RWPE2 (cell line): ENCODE results near the gene ABRACL.

Experiments used
- ATAC-seq: fragments of 200-7000 bp; cut with Tn5 transposase; 3 replicates; pipeline ENCODE4 v1.9.1; 2021; ENCODE audit warnings: low read depth
- DNase-seq: peaks from one replicate; pipeline ENCODE4 v3.0.0-alpha.2; 2020; ENCODE audit warnings: low spot score
- H3K27ac ChIP-seq: fragments of 450-650 bp; 2 replicates; pipeline ENCODE4 v1.5.1; 2017; ENCODE audit warnings: mild to moderate bottlenecking; ENCODE audit not compliant: poor library complexity, severe bottlenecking
- H3K27me3 ChIP-seq: fragments of 250-450 bp; sonication (Bioruptor Pico); 2 replicates; pipeline ENCODE4 v1.5.1; 2021; ENCODE audit warnings: mild to moderate bottlenecking, moderate library complexity; ENCODE audit not compliant: insufficient read depth, poor library complexity, severe bottlenecking
- H3K36me3 ChIP-seq: fragments of 250-450 bp; sonication (Bioruptor Pico); 2 replicates; pipeline ENCODE4 v1.5.1; 2020; ENCODE audit warnings: low read depth, mild to moderate bottlenecking, moderate library complexity
- H3K4me1 ChIP-seq: fragments of 250-450 bp; sonication (Bioruptor Pico); 2 replicates; pipeline ENCODE4 v1.5.1; 2021; ENCODE audit warnings: mild to moderate bottlenecking, moderate library complexity; ENCODE audit not compliant: insufficient read depth, poor library complexity, severe bottlenecking
- H3K4me3 ChIP-seq: fragments of 250-450 bp; sonication (Bioruptor Pico); 2 replicates; pipeline ENCODE4 v1.5.1; 2021; ENCODE audit warnings: mild to moderate bottlenecking, moderate library complexity; ENCODE audit not compliant: severe bottlenecking
- H3K9me3 ChIP-seq: fragments of 250-450 bp; sonication (Bioruptor Pico); 2 replicates; pipeline ENCODE4 v1.5.1; 2021; ENCODE audit warnings: mild to moderate bottlenecking, moderate library complexity; ENCODE audit not compliant: severe bottlenecking
- TF ChIP-seq, protein P1 (sequence below): fragments of 450-650 bp; IDR thresholded peaks from one replicate; pipeline ENCODE4 v1.5.1; 2017; ENCODE audit warnings: mild to moderate bottlenecking, moderate library complexity; ENCODE audit not compliant: poor library complexity, severe bottlenecking

ABRACL gene

DNA sequence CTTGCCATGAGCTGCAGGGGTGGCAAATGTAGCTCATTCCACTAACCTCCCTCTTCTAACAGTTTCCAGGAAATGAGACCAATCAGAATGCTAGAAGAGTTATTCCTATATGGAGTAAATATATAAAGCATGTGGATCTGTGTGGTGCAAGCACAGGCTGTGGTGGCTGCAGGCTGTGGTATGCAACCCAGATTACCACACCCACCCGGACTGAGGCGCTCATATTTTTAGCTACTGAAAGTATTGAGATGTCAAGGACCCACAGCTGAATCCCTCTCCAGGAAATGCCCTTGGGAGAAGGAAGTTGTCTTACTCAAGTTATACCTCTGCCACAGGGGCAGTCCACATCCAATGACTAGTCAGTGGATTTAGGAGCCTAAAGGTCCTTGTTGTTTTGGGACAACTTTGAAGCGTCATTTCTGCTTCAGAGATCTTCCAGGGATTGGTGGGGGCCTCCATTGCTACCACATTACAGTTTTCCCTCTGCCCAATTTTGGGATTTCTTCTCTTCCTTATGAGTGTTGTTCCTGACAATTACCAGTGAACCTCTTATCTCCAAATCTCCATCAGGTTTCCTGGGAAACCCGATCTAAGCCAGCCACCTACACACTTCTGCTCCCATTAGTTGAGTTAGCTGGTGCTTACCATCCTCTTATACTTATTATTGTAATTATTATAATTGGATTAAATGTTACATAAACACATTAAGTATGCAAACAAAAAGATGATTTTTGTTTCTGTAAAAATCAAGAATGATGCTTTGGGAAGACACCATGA, 28.4 kb upstream of the ABRACL start:
- no peak overlapping the region for H3K27ac ChIP-seq
- no peak for DNase-seq

DNA sequence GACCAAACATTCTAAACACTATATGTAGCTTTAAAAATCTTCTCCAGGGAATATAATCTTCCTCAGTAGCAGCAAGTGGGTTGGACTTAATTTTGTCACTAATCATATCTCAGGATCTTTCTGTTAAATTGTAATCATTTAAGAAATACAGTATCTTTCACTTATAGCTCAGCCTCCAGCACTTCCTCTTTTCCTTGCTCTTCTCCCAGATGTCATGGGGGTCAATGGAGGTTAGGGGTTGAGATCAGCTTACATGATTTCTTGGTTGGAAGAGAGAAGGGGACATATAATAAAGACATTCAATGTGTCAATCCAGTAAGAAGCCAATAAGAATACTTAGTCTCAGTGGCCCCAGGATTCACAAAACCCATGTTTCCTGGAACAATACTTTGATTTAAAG, 24.8 kb upstream of the ABRACL start:
- H3K27me3 ChIP-seq, result no peaks in the 10 kb centered on the region
- no peaks in the 10 kb centered on the region for H3K4me1 ChIP-seq
- H3K9me3 ChIP-seq, result no peaks in the 10 kb centered on the region
- no peak for DNase-seq
- H3K4me3 ChIP-seq, result no peak overlapping the region
- ATAC-seq, result no peak
- no peaks in the 10 kb centered on the region for H3K36me3 ChIP-seq
- TF ChIP-seq, protein P1, sequence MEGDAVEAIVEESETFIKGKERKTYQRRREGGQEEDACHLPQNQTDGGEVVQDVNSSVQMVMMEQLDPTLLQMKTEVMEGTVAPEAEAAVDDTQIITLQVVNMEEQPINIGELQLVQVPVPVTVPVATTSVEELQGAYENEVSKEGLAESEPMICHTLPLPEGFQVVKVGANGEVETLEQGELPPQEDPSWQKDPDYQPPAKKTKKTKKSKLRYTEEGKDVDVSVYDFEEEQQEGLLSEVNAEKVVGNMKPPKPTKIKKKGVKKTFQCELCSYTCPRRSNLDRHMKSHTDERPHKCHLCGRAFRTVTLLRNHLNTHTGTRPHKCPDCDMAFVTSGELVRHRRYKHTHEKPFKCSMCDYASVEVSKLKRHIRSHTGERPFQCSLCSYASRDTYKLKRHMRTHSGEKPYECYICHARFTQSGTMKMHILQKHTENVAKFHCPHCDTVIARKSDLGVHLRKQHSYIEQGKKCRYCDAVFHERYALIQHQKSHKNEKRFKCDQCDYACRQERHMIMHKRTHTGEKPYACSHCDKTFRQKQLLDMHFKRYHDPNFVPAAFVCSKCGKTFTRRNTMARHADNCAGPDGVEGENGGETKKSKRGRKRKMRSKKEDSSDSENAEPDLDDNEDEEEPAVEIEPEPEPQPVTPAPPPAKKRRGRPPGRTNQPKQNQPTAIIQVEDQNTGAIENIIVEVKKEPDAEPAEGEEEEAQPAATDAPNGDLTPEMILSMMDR, result no peak
- no peak overlapping the region for H3K27ac ChIP-seq

More for the DNA sequence above, 28.4 kb upstream of the ABRACL start:
- TF ChIP-seq, protein P1, result no peak
- H3K36me3 ChIP-seq, result no peaks in the 10 kb centered on the region
- no peak for ATAC-seq
- H3K9me3 ChIP-seq, result no peaks in the 10 kb centered on the region
- H3K4me3 ChIP-seq, result no peak overlapping the region
- no peaks in the 10 kb centered on the region for H3K27me3 ChIP-seq
- H3K4me1 ChIP-seq, result no peaks in the 10 kb centered on the region

DNA sequence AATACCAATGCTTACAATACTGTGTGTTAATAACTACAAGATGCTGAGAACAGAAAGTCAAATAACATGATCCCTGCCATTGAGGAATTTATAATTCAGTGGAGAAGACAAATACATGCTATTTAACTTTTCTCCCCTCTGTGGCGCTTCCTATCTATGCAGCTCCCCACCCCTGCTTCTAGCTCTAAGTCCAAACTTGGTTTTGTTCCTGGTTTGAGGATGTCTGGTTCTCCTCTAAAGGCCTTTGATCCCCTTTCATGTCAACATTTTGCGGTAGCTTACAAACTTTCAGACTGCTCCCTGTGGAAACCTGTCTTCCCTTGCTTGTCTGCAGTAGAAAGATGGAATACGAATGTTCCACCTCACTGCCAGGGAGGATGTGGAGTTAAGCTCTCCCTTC, 22.1 kb upstream of the ABRACL start:
- no peak for ATAC-seq
- no peaks in the 10 kb centered on the region for H3K4me1 ChIP-seq
- H3K36me3 ChIP-seq, result no peaks in the 10 kb centered on the region
- H3K9me3 ChIP-seq, result no peaks in the 10 kb centered on the region
- H3K4me3 ChIP-seq, result no peak overlapping the region
- DNase-seq, result no peak
- no peak overlapping the region for H3K27ac ChIP-seq
- TF ChIP-seq, protein P1, result no peak
- H3K27me3 ChIP-seq, result no peaks in the 10 kb centered on the region

DNA sequence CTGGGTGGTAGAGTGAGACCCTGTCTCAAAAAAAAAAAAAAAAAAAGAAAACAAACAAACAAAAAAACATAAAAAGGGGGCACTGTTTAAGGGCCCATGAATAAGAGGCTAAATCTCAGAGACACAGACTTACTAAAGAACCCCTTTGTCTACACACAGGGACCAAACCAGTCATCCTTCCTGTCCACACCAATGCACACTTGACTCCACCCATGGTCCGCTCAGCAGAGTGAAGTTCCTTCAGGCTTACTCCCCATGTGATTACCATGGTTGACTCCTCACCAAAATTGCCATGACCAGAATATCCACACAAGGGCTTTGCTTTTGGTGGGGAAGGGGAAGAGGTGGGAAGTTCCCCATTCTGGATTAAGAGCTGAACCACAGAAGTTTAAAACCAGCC, 21.1 kb upstream of the ABRACL start:
- no peaks in the 10 kb centered on the region for H3K36me3 ChIP-seq
- no peak overlapping the region for H3K4me3 ChIP-seq
- H3K27ac ChIP-seq, result no peak overlapping the region
- ATAC-seq (no peak), DNase-seq (no peak)
- H3K27me3 ChIP-seq, result no peaks in the 10 kb centered on the region
- H3K9me3 ChIP-seq, result no peaks in the 10 kb centered on the region
- TF ChIP-seq, protein P1, result no peak
- H3K4me1 ChIP-seq, result no peaks in the 10 kb centered on the region

DNA sequence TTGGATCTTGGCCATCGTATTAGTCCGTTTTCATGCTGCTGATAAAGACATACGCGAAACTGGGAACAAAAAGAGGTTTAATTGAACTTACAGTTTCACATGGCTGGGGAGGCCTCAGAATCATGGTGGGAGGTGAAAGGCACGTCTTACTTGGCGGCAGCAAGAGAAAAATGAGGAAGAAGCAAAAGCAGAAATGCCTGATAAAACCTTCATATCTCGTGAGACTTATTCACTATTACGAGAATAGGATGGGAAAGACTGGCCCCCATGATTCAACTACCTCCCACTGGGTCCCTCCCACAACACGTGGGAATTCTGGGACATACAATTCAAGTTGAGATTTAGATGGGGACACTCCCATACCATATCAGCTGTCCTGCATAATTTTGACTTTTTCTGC, 20.4 kb upstream of the ABRACL start:
- no peak for DNase-seq

More for the DNA sequence above, 20.4 kb upstream of the ABRACL start:
- Histone ChIP-seq H3K27ac (no peak overlapping the region), H3K36me3 (no peaks in the 10 kb centered on the region), H3K4me1 (no peaks in the 10 kb centered on the region), H3K4me3 (no peak overlapping the region), H3K27me3 (no peaks in the 10 kb centered on the region), H3K9me3 (no peaks in the 10 kb centered on the region)
- TF ChIP-seq, protein P1, result no peak
- ATAC-seq, result no peak
